ENCODE measurements around the gene MLH3.

GRCh38 chr14:75040959-75041358 lies 10.3 kb downstream of the MLH3 start:
- no peak for TF ChIP-seq REST (IDR thresholded peaks at IDR 0.05; ENCODE audit: borderline replicate concordance in 1 of 2, low read depth in 1 of 2, low read length in 2 of 2)
- no peak for TF ChIP-seq CTCF (CRISPR knock-in tag; IDR thresholded peaks at IDR 0.05)
- TF ChIP-seq HES4 (CRISPR knock-in tag; IDR thresholded peaks at IDR 0.05; ENCODE audit: borderline replicate concordance), result no peak
- TF ChIP-seq FOXK1 (CRISPR knock-in tag; IDR thresholded peaks at IDR 0.05; ENCODE audit: borderline replicate concordance, low read depth), result no peak
- no peak for TF ChIP-seq DMTF1 (CRISPR knock-in tag; IDR thresholded peaks at IDR 0.05)

All from HepG2 (cell line).